ENCODE results near the gene COL18A1.

The COL18A1 gene

GRCh38 chr21:45464309-45464708 is 59.3 kb downstream of the COL18A1 start:
- FAIRE-seq (no peak), DNase-seq (ENCODE audit: insufficient read length, low spot score) (no peak)

GRCh38 chr21:45465105-45465504 is 60.1 kb downstream of the COL18A1 start:
- DNase-seq (ENCODE audit: insufficient read length, low spot score), result no peak
- FAIRE-seq, result no peak

GRCh38 chr21:45465611-45466329 is 60.8 kb downstream of the COL18A1 start:
- FAIRE-seq (no peak), DNase-seq (ENCODE audit: insufficient read length, low spot score) (no peak)

GRCh38 chr21:45466330-45467220 is 61.6 kb downstream of the COL18A1 start:
- FAIRE-seq, result no peak
- no peak for DNase-seq (ENCODE audit: insufficient read length, low spot score)

GRCh38 chr21:45467221-45467779 is 62.3 kb downstream of the COL18A1 start:
- FAIRE-seq (no peak), DNase-seq (ENCODE audit: insufficient read length, low spot score) (no peak)

GRCh38 chr21:45468051-45468970 is 63.3 kb downstream of the COL18A1 start:
- FAIRE-seq, result no peak
- DNase-seq (ENCODE audit: insufficient read length, low spot score), result no peak

GRCh38 chr21:45468971-45469272 is 64.0 kb downstream of the COL18A1 start:
- DNase-seq (ENCODE audit: insufficient read length, low spot score), result no peak
- no peak for FAIRE-seq

GRCh38 chr21:45469273-45470086 is 64.5 kb downstream of the COL18A1 start:
- no peak for FAIRE-seq
- DNase-seq (ENCODE audit: insufficient read length, low spot score), result no peak

- FAIRE-seq (no peak), DNase-seq (ENCODE audit: insufficient read length, low spot score) (no peak)
These were observed 65.1 kb downstream of the COL18A1 start for GRCh38 chr21:45470087-45470515.

GRCh38 chr21:45470773-45471524 is 66.0 kb downstream of the COL18A1 start:
- peak; percentile 48 for DNase-seq (ENCODE audit: insufficient read length, low spot score)
- peak; percentile 20 for FAIRE-seq

- no peak for DNase-seq (ENCODE audit: insufficient read length, low spot score)
These were observed 66.7 kb downstream of the COL18A1 start for GRCh38 chr21:45471525-45472221.

GRCh38 chr21:45472445-45473365 is 67.7 kb downstream of the COL18A1 start:
- no peak for FAIRE-seq

More at GRCh38 chr21:45471525-45472221, 66.7 kb downstream of the COL18A1 start:
- no peak for FAIRE-seq

GRCh38 chr21:45473496-45474322 is 68.7 kb downstream of the COL18A1 start:
- FAIRE-seq, result no peak
- DNase-seq (ENCODE audit: insufficient read length, low spot score), result no peak

More at GRCh38 chr21:45472445-45473365, 67.7 kb downstream of the COL18A1 start:
- DNase-seq (ENCODE audit: insufficient read length, low spot score), result no peak

- DNase-seq (ENCODE audit: insufficient read length, low spot score) (no peak), FAIRE-seq (peak; percentile 99)
These were observed 69.5 kb downstream of the COL18A1 start for GRCh38 chr21:45474323-45474950.

- FAIRE-seq, result no peak
These were observed 70.2 kb downstream of the COL18A1 start for GRCh38 chr21:45475004-45475685.

More at GRCh38 chr21:45475004-45475685, 70.2 kb downstream of the COL18A1 start:
- no peak for DNase-seq (ENCODE audit: insufficient read length, low spot score)

All from HTR-8/SVneo (cell line).